Measurements from ENCODE around the gene FREY1. TPM values are rescaled to one million over a fixed set of nuclear protein-coding genes. Genes with fewer than 3 reads are reported as not detected.

The FREY1 gene
- total and polyA plus RNA-seq, 8 donors, result 0.21 to 0.89 (median 0.43) TPM; not detected in 2

DNA sequence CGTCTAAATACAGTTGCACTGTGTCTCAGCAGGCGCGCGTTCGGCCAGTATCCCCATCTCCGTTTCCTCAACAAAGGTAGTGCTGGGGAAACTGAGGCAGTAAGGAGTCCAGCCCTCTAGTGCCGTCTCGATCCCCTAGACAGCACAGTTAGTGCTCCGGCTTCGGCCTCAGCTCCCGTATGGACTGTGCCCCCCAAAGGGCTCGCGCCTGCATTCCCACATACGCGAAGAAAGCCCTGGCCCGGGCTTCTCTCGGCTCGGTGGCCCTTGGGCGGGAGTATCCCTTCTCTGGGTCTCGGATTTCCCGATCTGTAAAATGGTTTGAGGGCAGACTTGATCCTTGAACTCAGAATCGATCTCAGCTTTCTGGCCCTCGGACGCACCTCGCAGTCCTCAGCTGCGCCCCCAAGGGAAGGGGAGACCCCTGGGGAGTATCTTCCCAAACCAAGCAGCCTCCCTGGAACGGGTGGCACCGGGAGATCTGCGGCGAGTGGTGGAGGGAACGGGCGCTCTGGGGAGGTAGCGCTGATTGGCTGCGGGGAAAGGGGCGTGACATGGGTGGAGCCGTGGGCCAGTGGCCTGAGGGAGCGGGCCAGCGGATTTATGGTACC lies 11.4 kb upstream of the FREY1 start:
- peak overlapping the region; percentile 80 to 96 for H3K27ac ChIP-seq
- DNase-seq (peak in 3 of 4 donors; percentile 64 to 97 (median 88)), ATAC-seq (peak; percentile 75)
- H3K9me3 ChIP-seq, result no peaks in the 10 kb centered on the region
- H3K36me3 ChIP-seq, result peaks cover 0 to 28% of the 10 kb centered on the region in 2 donors
- H3K4me1 ChIP-seq, result peaks cover 9 to 43% of the 10 kb centered on the region in 2 donors
- H3K4me3 ChIP-seq, result peak overlapping the region; percentile 66 to 97
- H3K27me3 ChIP-seq, result peaks cover 16 to 24% of the 10 kb centered on the region in 2 donors
- intact Hi-C loops (cut with DNase I), result no loop called here
- TF ChIP-seq, protein P1, sequence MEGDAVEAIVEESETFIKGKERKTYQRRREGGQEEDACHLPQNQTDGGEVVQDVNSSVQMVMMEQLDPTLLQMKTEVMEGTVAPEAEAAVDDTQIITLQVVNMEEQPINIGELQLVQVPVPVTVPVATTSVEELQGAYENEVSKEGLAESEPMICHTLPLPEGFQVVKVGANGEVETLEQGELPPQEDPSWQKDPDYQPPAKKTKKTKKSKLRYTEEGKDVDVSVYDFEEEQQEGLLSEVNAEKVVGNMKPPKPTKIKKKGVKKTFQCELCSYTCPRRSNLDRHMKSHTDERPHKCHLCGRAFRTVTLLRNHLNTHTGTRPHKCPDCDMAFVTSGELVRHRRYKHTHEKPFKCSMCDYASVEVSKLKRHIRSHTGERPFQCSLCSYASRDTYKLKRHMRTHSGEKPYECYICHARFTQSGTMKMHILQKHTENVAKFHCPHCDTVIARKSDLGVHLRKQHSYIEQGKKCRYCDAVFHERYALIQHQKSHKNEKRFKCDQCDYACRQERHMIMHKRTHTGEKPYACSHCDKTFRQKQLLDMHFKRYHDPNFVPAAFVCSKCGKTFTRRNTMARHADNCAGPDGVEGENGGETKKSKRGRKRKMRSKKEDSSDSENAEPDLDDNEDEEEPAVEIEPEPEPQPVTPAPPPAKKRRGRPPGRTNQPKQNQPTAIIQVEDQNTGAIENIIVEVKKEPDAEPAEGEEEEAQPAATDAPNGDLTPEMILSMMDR (IDR thresholded peaks at IDR 0.05), result no peak

DNA sequence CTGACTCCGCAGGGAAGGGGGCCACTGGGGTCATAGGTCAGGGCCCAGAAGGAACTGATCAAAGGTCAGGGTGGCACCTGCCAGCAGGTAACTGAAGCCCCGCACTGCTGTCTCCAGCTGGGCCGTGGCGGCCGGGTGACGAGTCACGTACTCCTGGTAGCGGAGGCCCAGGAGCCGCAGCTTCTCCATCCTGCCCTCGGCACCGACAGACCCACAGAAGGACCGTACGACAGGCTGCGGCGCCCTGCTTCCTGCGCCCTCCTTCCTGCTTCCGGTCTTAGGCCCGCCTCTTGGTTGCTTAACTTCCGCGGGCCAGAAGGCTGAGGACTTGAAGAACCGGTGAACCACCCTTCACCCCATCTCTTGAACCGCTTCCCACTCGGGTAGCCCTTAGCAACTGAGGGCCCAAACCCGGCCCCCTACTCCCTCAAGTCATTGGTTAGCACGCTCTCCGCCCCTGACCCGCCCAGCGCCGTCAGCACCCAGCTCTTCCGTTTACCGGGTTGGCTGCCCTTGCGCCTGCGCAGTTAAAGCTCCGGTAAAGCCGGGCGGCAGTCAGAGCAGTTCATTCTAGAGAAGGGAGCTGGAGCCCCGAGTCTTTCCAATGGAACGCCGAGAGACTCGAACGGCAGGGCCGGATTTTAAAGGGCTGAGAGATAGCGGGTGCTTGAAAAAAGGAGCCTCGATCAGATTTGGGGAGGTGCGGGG lies 10.7 kb upstream of the FREY1 start, which contains the start of gene PEX16:
Gene PEX16, minus strand, starts transcription at position 255 of the 708 bp plus-strand sequence. Its CDS starts 66 bp downstream, at position 189.
- Histone ChIP-seq H3K27me3 (peaks cover 10 to 17% of the 10 kb centered on the region in 2 donors), H3K36me3 (peaks cover 0 to 34% of the 10 kb centered on the region in 2 donors), H3K4me1 (peaks cover 9 to 37% of the 10 kb centered on the region in 2 donors), H3K4me3 (peak within 1 kb of the TSS; percentile 66 to 97), H3K9me3 (no peaks in the 10 kb centered on the region), H3K27ac (peak within 1 kb of the TSS; percentile 80 to 96)
- intact Hi-C loops (cut with DNase I), result no loop called here
- peak; percentile 80 for ATAC-seq
- TF ChIP-seq, protein P1 (IDR thresholded peaks at IDR 0.05), result no peak
- peak; percentile 98 to 100 (median 98) for DNase-seq

DNA sequence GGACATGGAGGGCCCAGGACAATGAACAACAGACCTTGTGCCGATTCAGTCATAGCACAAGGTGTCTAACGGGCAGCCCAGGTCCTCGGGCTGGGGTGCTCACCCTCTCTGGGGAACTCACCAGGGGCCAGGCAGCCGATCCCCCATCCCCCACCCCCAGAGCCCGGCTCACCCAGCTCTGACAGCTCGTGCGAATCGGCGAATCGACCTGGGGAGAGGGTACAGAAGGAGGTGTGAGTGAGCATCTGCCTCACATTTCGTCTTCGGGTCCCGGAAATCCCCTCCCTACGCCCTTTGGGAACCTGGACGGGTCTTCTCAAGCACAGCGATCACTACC lies 10.2 kb upstream of the FREY1 start:
- Histone ChIP-seq H3K27ac (peak overlapping the region; percentile 80 to 96), H3K9me3 (no peaks in the 10 kb centered on the region), H3K4me1 (peaks cover 9 to 31% of the 10 kb centered on the region in 2 donors), H3K36me3 (peaks cover 0 to 40% of the 10 kb centered on the region in 2 donors), H3K4me3 (peak overlapping the region; percentile 66 to 97), H3K27me3 (peaks cover 5 to 12% of the 10 kb centered on the region in 2 donors)
- DNase-seq (peak in 1 of 4 donors; percentile 80), ATAC-seq (no peak)
- intact Hi-C loops (cut with DNase I), result no loop called here
- TF ChIP-seq, protein P1 (IDR thresholded peaks at IDR 0.05), result no peak

DNA sequence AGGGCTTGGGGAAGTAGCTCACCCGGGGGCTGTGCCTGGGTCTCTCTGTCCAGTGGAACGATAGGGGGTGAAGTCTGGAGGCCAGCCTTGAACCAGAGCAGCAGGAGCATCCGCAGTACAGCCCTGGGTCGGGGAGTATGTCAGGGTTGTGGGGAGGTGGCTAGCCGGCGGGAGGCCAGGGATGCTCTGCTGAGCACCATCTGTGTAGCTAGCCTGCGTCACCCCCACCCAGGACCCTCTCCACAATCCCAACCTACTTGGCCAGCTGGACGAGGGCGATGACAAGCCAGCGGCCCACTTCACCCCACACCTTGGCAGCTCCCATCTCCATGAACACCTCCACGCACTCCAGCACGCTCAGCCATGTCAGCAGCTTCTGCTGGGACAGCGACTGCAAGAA lies 8.4 kb upstream of the FREY1 start:
- Histone ChIP-seq H3K36me3 (peaks cover 0 to 58% of the 10 kb centered on the region in 2 donors), H3K4me3 (no peak overlapping the region)
- intact Hi-C loops (cut with DNase I), result no loop called here

More for the DNA sequence above, 8.4 kb upstream of the FREY1 start:
- Histone ChIP-seq H3K27me3 (no peaks in the 10 kb centered on the region), H3K27ac (no peak overlapping the region), H3K4me1 (peaks cover 9 to 27% of the 10 kb centered on the region in 2 donors), H3K9me3 (no peaks in the 10 kb centered on the region)
- TF ChIP-seq, protein P1 (IDR thresholded peaks at IDR 0.05), result no peak
- ATAC-seq, result no peak
- peak in 1 of 4 donors; percentile 47 for DNase-seq
